Measurements from ENCODE around the gene PCDHGB4.
"Not testable (repeated sequence)": the region's sequence is repeated elsewhere in the genome, so short reads cannot be mapped to it uniquely, and the experiment has no call there.

PCDHGB4 gene

GRCh38 chr5:141402553-141403243, 15.2 kb downstream of the PCDHGB4 start, which contains the start of gene PCDHGA9:
Gene PCDHGA9, plus strand, starts transcription at chr5:141402778. Its CDS starts 175 bp downstream, at chr5:141402953.
- peaks cover 15% of the 10 kb centered on the region for H3K9me3 Mint-ChIP-seq
- peaks cover 43% of the 10 kb centered on the region for H3K27me3 Mint-ChIP-seq (ENCODE audit: low read depth)
- H3K27ac Mint-ChIP-seq: no peak within 1 kb of the TSS
- H3K4me1 Mint-ChIP-seq (ENCODE audit: low read depth): no peaks in the 10 kb centered on the region
- peaks cover 3% of the 10 kb centered on the region for H3K36me3 Mint-ChIP-seq (ENCODE audit: low read depth)
- H3K4me3 Mint-ChIP-seq: no peak within 1 kb of the TSS

GRCh38 chr5:141403387-141403786, 15.9 kb downstream of the PCDHGB4 start:
- Mint-ChIP-seq H3K27me3 (ENCODE audit: low read depth) (peaks cover 49% of the 10 kb centered on the region), H3K4me1 (ENCODE audit: low read depth) (peaks cover 2% of the 10 kb centered on the region), H3K9me3 (peaks cover 18% of the 10 kb centered on the region), H3K4me3 (no peak overlapping the region), H3K36me3 (ENCODE audit: low read depth) (peaks cover 5% of the 10 kb centered on the region), H3K27ac (no peak overlapping the region)

GRCh38 chr5:141407790-141408505, 20.4 kb downstream of the PCDHGB4 start, which contains the start of gene PCDHGB6:
Gene PCDHGB6, plus strand, starts transcription at chr5:141408021. Its CDS starts 182 bp downstream, at chr5:141408203.
- Mint-ChIP-seq H3K4me3 (peak within 1 kb of the TSS; percentile 73), H3K27me3 (ENCODE audit: low read depth) (peaks cover 43% of the 10 kb centered on the region), H3K36me3 (ENCODE audit: low read depth) (peaks cover 13% of the 10 kb centered on the region), H3K9me3 (peaks cover 21% of the 10 kb centered on the region)
- H3K4me1 Mint-ChIP-seq (ENCODE audit: low read depth); H3K27ac Mint-ChIP-seq: not testable (repeated sequence)

GRCh38 chr5:141409598-141410306, 22.3 kb downstream of the PCDHGB4 start:
- H3K27ac Mint-ChIP-seq: peak overlapping the region; percentile 52
- H3K27me3 Mint-ChIP-seq (ENCODE audit: low read depth): peaks cover 52% of the 10 kb centered on the region
- H3K9me3 Mint-ChIP-seq: peaks cover 26% of the 10 kb centered on the region
- H3K4me1 Mint-ChIP-seq (ENCODE audit: low read depth): peaks cover 16% of the 10 kb centered on the region
- H3K36me3 Mint-ChIP-seq (ENCODE audit: low read depth): peaks cover 15% of the 10 kb centered on the region
- no peak overlapping the region for H3K4me3 Mint-ChIP-seq

GRCh38 chr5:141411575-141411974, 24.1 kb downstream of the PCDHGB4 start:
- no peak overlapping the region for H3K4me3 Mint-ChIP-seq
- peaks cover 15% of the 10 kb centered on the region for H3K36me3 Mint-ChIP-seq (ENCODE audit: low read depth)
- H3K27me3 Mint-ChIP-seq (ENCODE audit: low read depth): peaks cover 62% of the 10 kb centered on the region
- H3K9me3 Mint-ChIP-seq: peaks cover 21% of the 10 kb centered on the region
- no peak overlapping the region for H3K27ac Mint-ChIP-seq
- peaks cover 16% of the 10 kb centered on the region for H3K4me1 Mint-ChIP-seq (ENCODE audit: low read depth)

GRCh38 chr5:141412854-141413539, 25.5 kb downstream of the PCDHGB4 start, which contains the start of gene PCDHGA10:
Gene PCDHGA10, plus strand, starts transcription at chr5:141412987. Its CDS starts 189 bp downstream, at chr5:141413176.
- H3K27me3 Mint-ChIP-seq (ENCODE audit: low read depth): peaks cover 67% of the 10 kb centered on the region

GRCh38 chr5:141413540-141414069, 26.1 kb downstream of the PCDHGB4 start:
- Mint-ChIP-seq H3K36me3 (ENCODE audit: low read depth) (peaks cover 13% of the 10 kb centered on the region), H3K27ac (peak overlapping the region; percentile 4), H3K4me3 (peak overlapping the region; percentile 82), H3K27me3 (ENCODE audit: low read depth) (peaks cover 67% of the 10 kb centered on the region), H3K9me3 (peaks cover 26% of the 10 kb centered on the region), H3K4me1 (ENCODE audit: low read depth) (peaks cover 17% of the 10 kb centered on the region)

More at GRCh38 chr5:141412854-141413539, 25.5 kb downstream of the PCDHGB4 start, which contains the start of gene PCDHGA10:
- Mint-ChIP-seq H3K27ac (peak within 1 kb of the TSS; percentile 4), H3K9me3 (peaks cover 24% of the 10 kb centered on the region), H3K4me1 (ENCODE audit: low read depth) (peaks cover 20% of the 10 kb centered on the region), H3K4me3 (peak within 1 kb of the TSS; percentile 82), H3K36me3 (ENCODE audit: low read depth) (peaks cover 15% of the 10 kb centered on the region)

- not testable (repeated sequence) for H3K36me3 Mint-ChIP-seq (ENCODE audit: low read depth)
- Mint-ChIP-seq H3K9me3 (peaks cover 23% of the 10 kb centered on the region), H3K4me3 (peak overlapping the region; percentile 7), H3K27ac (peak overlapping the region; percentile 13), H3K4me1 (ENCODE audit: low read depth) (peaks cover 14% of the 10 kb centered on the region), H3K27me3 (ENCODE audit: low read depth) (peaks cover 65% of the 10 kb centered on the region)
Measured at GRCh38 chr5:141414548-141415274, 27.2 kb downstream of the PCDHGB4 start.

- H3K4me3 Mint-ChIP-seq: peak overlapping the region; percentile 14
- H3K4me1 Mint-ChIP-seq (ENCODE audit: low read depth): peaks cover 14% of the 10 kb centered on the region
- H3K27ac Mint-ChIP-seq; H3K36me3 Mint-ChIP-seq (ENCODE audit: low read depth): not testable (repeated sequence)
- H3K27me3 Mint-ChIP-seq (ENCODE audit: low read depth): peaks cover 66% of the 10 kb centered on the region
- peaks cover 24% of the 10 kb centered on the region for H3K9me3 Mint-ChIP-seq
Measured at GRCh38 chr5:141415275-141415618, 27.7 kb downstream of the PCDHGB4 start.

- not testable (repeated sequence) for H3K36me3 Mint-ChIP-seq (ENCODE audit: low read depth)
- peaks cover 19% of the 10 kb centered on the region for H3K4me1 Mint-ChIP-seq (ENCODE audit: low read depth)
- peak within 1 kb of the TSS; percentile 71 for H3K4me3 Mint-ChIP-seq
- peaks cover 30% of the 10 kb centered on the region for H3K9me3 Mint-ChIP-seq
- H3K27ac Mint-ChIP-seq: peak within 1 kb of the TSS; percentile 53
- peaks cover 82% of the 10 kb centered on the region for H3K27me3 Mint-ChIP-seq (ENCODE audit: low read depth)
Measured at GRCh38 chr5:141417494-141418172, 30.1 kb downstream of the PCDHGB4 start, which contains the start of gene PCDHGB7. Gene PCDHGB7, plus strand, starts transcription at chr5:141417677. Its CDS starts 183 bp downstream, at chr5:141417860.

- Mint-ChIP-seq H3K27ac (peak overlapping the region; percentile 53), H3K4me3 (no peak overlapping the region), H3K9me3 (peaks cover 32% of the 10 kb centered on the region), H3K4me1 (ENCODE audit: low read depth) (peaks cover 10% of the 10 kb centered on the region), H3K27me3 (ENCODE audit: low read depth) (peaks cover 77% of the 10 kb centered on the region), H3K36me3 (ENCODE audit: low read depth) (no peaks in the 10 kb centered on the region)
Measured at GRCh38 chr5:141419074-141419880, 31.8 kb downstream of the PCDHGB4 start.

- Mint-ChIP-seq H3K36me3 (ENCODE audit: low read depth) (no peaks in the 10 kb centered on the region), H3K4me3 (peak within 1 kb of the TSS; percentile 77), H3K4me1 (ENCODE audit: low read depth) (peaks cover 8% of the 10 kb centered on the region), H3K9me3 (peaks cover 28% of the 10 kb centered on the region), H3K27ac (peak within 1 kb of the TSS; percentile 66), H3K27me3 (ENCODE audit: low read depth) (peaks cover 72% of the 10 kb centered on the region)
Measured at GRCh38 chr5:141420855-141421488, 33.5 kb downstream of the PCDHGB4 start, which contains the start of gene PCDHGA11. Gene PCDHGA11, plus strand, starts transcription at chr5:141421051. Its CDS starts 177 bp downstream, at chr5:141421228.

Measured in T-helper 1 cell treated with Interleukin-12 subunit alpha and Interleukin-12 subunit beta and Interleukin-4 antibody, amounts not matched to agents 30 μg/mL and 1 μg/mL, for 36 hours (primary cell).